Rectal smooth muscle tissue (tissue), 1 donor: Measurements from ENCODE around the gene ALOXE3.
A peak's percentile ranks its signal among the peaks of the same experiment; 100 is the strongest.

Experiments
- H3K27ac ChIP-seq: one replicate; pipeline ENCODE4 v1.7.0; 2013; ENCODE audit warnings: low read depth, low read length, inconsistent platforms
- H3K27me3 ChIP-seq: one replicate; pipeline ENCODE4 v1.7.0; 2013; ENCODE audit warnings: low read length; ENCODE audit not compliant: control insufficient read depth, insufficient read depth
- H3K36me3 ChIP-seq: one replicate; pipeline ENCODE4 v1.7.0; 2013; ENCODE audit warnings: low read length; ENCODE audit not compliant: control insufficient read depth, insufficient read depth
- H3K4me1 ChIP-seq: one replicate; pipeline ENCODE4 v1.7.0; 2013; ENCODE audit warnings: low read length; ENCODE audit not compliant: control insufficient read depth, insufficient read depth
- H3K4me3 ChIP-seq: one replicate; pipeline ENCODE4 v1.7.0; 2013; ENCODE audit warnings: low read length
- H3K9ac ChIP-seq: one replicate; pipeline ENCODE4 v1.7.0; 2013; ENCODE audit warnings: low read length

Gene ALOXE3

DNA sequence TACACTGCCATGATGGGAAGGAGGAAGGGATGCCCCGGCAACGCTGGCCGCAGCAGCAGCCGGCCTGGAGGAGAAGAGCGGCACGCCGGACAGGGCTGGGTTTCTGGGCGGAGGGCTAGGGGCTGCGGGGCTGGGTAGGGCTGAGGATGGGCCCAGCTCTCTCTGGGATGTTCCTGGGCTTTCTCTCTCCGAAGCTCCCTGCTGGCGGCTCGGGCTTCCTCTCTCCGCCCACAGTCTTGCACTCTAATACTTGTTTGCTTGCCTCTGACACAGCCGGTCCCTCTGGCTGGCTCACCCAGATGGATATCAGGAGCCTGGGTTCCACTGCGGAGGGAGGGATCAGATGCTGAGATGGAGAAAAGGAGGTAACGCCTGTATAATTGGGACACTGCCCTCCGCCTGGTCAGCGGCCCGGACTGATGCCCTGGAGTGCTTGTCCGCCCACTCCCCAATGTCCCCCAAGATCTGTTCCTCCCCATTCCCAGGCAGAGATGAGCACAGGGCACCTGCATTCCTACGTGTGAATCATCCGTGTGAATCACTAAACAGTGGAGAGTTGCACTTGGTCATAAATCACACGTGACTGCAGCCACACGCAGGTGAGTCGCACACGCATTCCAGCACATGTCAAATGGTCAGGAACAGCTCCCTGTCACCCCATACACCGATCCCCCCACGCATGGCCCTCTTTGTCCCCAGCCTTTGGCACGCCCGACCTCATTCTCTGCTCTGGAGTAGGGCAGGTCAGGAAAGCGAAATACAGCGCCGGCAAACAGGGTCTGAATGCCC is at the start of gene ALOXE3:
Gene ALOXE3, minus strand, starts transcription at position 535 of the 789 bp plus-strand sequence. Its CDS starts 524 bp downstream, at position 11.
- Histone ChIP-seq H3K4me3 (peak within 1 kb of the TSS; percentile 85), H3K9ac (peak within 1 kb of the TSS; percentile 13), H3K36me3 (no peaks in the 10 kb centered on the region), H3K27ac (peak within 1 kb of the TSS; percentile 62), H3K4me1 (peaks cover 19% of the 10 kb centered on the region), H3K27me3 (peaks cover 27% of the 10 kb centered on the region)

DNA sequence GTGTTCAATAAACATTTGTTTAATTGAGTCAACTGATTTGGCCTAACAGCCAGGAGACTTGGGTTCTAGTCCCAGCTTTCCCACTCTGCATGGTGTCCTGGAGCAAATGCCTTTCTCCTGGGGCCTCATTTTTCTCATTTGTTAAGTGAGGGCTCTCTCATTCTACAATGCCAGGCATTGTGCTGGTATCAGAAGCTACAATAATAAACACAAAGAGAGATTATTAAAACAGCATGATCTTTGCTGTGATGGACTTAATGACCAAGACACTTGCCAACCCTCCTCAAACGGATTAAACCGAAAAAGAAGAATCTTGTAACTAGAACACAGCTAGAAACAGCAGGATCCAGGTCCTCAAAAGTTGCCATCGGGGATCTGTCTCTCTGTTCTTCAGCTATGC is 49.2 kb upstream of the ALOXE3 start:
- no peak overlapping the region for H3K27ac ChIP-seq
- no peaks in the 10 kb centered on the region for H3K36me3 ChIP-seq
- no peak overlapping the region for H3K9ac ChIP-seq

DNA sequence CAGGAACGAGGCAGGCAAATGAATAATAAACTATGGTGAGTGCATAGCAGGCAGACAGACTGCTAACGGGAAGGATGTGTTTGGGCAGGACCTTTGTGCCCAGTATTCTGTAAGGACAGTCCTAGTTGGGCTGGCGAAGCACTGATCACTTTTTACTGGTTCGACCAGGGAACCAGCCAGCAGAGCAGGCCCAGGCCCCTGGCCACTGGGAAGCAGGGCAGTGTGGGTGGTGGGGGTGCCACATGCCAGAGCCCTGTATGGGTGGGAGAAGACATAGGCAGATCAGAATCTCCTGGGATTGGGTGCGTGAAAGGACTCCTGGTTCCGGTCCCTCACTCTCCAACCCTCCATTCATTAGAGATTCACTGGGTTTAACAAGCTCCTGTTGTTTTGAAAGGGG is 48.4 kb upstream of the ALOXE3 start:
- Histone ChIP-seq H3K9ac (no peak overlapping the region), H3K4me3 (no peak overlapping the region), H3K27me3 (no peaks in the 10 kb centered on the region), H3K27ac (no peak overlapping the region), H3K4me1 (peaks cover 14% of the 10 kb centered on the region), H3K36me3 (no peaks in the 10 kb centered on the region)

More for the DNA sequence above, 49.2 kb upstream of the ALOXE3 start:
- Histone ChIP-seq H3K4me1 (peaks cover 11% of the 10 kb centered on the region), H3K27me3 (no peaks in the 10 kb centered on the region), H3K4me3 (no peak overlapping the region)

DNA sequence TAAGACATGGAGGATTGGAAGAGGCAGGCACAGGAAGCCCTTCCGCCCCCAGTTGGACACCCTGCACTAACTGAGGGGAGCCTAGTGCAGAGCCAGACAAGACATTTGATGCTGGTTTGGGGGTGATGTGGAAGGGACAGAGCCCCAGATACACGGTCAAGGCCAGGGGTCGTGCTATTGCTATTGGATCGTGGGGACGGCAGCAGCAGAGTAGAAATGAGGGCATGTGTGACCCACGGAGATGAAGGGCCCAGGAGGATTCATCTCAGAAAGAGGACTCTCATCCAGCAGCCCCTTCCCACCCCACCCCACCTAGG is 46.5 kb upstream of the ALOXE3 start:
- Histone ChIP-seq H3K4me3 (no peak overlapping the region), H3K27me3 (no peaks in the 10 kb centered on the region), H3K9ac (no peak overlapping the region), H3K27ac (peak overlapping the region; percentile 99), H3K36me3 (peaks cover 7% of the 10 kb centered on the region), H3K4me1 (peaks cover 25% of the 10 kb centered on the region)

DNA sequence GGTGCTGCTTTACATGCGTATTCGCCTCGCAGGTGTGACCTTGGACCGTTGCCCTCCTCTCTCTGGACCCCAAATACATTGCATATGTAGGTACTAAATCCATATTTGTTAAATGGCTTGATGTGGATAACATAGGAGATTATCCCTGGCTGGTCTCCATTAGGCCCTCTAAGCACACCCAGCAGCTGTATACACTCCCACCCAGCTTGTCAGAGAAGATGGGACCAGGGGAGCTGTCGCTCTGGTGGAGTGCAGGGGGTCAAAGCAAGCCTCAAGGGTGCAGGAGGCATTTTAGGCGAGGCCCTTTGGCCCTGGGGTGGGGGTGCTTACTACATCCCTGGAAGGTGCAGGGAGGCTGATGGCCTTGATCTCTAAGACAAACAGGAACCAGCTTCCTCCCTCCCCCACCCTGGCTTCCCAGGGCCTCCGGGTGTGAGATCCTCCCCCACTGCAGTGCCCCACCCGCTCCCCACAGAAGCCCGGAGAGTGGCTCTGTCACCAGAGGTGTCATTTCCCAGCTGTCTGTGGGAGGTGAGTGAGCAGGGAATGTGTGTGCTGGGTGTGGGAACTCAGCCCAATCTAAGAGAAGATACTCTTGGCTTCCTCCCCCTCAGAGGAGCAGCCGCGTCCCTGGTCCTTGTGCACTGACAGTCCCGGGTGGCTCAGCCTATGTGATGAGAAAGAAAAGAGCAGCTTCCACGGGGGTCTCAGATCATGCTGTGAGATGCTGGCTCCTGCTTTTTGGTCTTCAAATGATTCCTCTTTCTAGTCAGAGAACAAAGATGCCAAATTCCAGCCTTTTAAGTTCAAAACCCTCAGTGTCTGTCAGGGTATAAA is 45.9 kb upstream of the ALOXE3 start:
- H3K4me1 ChIP-seq = peaks cover 25% of the 10 kb centered on the region
- H3K36me3 ChIP-seq = peaks cover 11% of the 10 kb centered on the region
- no peaks in the 10 kb centered on the region for H3K27me3 ChIP-seq
- peak overlapping the region; percentile 47 for H3K9ac ChIP-seq
- peak overlapping the region; percentile 99 for H3K27ac ChIP-seq
- H3K4me3 ChIP-seq = peak overlapping the region; percentile 67

DNA sequence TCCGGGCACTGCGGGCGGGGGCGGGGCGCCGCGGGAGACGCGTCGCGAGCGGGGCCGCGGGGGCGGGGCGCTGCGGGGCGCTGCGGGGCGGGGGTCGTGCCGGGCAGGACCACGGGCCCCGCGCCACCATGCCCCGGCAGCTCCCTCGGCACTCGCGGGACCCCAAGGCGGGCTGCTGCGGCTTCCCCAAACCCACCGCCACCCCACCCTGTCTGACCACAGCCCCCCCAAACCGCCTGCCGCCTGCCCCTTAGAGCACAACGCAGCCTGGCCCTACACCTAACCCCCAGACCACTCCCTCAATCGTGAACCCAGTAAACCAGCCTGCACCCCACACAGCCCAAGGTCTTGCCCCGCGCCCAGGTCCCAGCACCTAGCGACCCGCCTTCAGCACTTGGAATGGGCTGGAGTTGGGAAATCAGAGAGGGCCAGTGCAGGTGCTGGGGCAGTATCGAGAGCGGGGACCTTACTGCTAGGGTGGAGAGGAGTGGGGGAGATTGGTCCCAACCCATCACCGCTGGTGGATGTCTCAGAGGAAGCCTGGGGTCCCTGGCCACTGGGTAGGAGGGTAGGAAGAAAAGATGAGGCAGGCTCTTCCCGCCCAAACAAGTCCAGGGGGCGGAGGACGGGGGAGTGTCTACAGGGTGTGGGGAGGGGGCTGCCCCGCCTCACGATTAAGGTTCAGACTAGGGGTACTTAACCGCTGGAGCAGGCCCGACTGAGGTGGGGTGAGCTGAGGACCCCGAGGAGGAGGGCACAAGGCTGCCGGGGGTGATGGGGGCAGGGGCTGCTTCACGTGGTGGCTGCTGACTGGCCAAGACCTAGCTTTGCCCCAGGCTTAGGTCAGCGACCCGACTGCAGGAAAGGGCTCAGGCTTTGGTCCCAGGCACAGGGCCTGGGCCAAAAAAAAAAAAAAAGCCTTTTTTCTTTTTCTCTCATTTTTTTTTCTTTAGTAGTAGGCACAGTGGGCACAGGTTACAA is 45.0 kb upstream of the ALOXE3 start:
- H3K4me3 ChIP-seq = peak overlapping the region; percentile 79
- H3K4me1 ChIP-seq = peaks cover 28% of the 10 kb centered on the region
- H3K9ac ChIP-seq = peak overlapping the region; percentile 92
- peaks cover 11% of the 10 kb centered on the region for H3K36me3 ChIP-seq
- no peaks in the 10 kb centered on the region for H3K27me3 ChIP-seq
- peak overlapping the region; percentile 99 for H3K27ac ChIP-seq

DNA sequence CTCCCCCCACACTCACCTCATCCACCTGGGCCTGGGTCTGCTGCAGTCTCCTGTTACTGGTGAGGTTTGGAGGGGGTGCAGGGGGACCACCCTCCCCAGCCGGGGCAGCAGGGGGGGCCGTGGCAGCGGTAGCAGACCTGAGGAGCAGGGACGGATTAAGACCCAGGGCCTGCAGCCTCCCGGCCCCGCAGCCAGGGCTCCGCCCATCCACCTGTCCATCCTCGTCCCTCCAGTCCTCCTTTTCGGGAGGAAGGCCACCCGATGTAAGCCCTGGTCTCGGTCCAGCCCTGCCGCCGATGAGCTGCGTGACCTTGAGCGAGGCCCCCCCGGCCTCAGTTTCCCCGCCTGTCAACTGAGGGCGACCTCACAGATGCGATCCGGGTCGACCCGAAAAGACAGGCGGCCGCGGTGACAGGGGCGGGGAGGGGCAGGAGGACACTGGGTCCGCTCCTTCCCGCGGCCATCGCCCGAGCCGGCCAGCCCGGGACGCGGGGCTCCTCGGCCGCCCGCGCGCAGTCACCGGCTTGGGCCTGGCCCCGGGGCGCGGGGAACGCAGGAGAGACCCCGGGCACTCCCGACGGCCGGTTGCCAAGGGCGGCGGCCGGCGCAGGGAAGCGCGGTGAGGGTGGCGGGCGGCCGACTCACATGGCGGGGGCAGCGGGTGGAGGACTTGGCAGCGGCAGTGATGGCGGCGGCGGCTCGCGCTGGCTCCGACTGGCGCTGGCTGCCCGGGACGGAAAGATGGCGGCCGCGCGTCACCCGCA is 44.1 kb upstream of the ALOXE3 start, which contains the start of gene VAMP2:
Gene VAMP2, minus strand, starts transcription at position 716 of the 764 bp plus-strand sequence. Its CDS starts 69 bp downstream, at position 647.
- Histone ChIP-seq H3K27ac (peak within 1 kb of the TSS; percentile 99), H3K4me1 (peaks cover 28% of the 10 kb centered on the region)

DNA sequence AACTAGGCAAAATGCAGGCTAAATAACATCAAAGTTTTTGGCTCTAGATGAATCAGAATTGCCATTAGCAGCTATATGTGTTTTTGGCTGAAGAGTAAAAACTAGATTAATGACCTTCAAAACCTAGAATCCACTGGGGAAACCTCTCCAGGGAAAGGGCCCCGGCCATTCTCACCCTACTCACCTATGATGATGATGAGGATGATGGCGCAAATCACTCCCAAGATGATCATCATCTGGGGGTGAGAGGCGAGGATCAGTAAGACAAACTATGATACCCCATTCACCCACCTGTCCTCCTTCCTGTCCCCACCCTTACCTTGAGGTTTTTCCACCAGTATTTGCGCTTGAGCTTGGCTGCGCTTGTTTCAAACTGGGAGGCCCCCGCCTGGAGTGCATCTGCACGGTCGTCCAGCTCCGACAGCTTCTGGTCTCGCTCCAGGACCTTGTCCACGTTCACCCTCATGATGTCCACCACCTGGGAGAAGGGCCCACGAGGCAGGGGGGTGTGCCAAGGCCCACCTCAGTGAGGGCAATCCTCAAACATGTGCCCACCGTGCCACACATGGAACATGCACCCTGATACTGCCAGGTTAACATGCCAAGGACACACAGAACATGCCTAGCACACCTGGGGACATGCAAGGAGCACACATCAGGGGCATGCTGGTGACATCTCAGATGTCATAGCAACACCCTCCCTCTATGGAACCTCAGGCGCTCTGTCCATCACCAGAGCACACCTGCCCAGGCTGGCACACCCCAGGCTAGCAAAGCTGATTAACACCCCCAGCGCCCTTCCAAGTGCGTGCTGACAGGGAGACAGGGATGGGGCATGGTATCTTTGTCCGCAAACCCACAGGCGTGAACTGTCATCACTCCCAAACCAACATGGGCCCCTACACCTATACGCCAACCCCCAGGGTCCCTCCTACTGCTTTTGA is 43.2 kb upstream of the ALOXE3 start:
- H3K4me3 ChIP-seq = peak overlapping the region; percentile 79
- H3K27ac ChIP-seq = peak overlapping the region; percentile 99
- H3K36me3 ChIP-seq = peaks cover 11% of the 10 kb centered on the region
- H3K9ac ChIP-seq = peak overlapping the region; percentile 92
- H3K4me1 ChIP-seq = peaks cover 34% of the 10 kb centered on the region
- H3K27me3 ChIP-seq = no peaks in the 10 kb centered on the region

More for the DNA sequence above, 44.1 kb upstream of the ALOXE3 start, which contains the start of gene VAMP2:
- H3K27me3 ChIP-seq = no peaks in the 10 kb centered on the region
- H3K9ac ChIP-seq = peak within 1 kb of the TSS; percentile 92
- H3K36me3 ChIP-seq = peaks cover 11% of the 10 kb centered on the region
- peak within 1 kb of the TSS; percentile 79 for H3K4me3 ChIP-seq

DNA sequence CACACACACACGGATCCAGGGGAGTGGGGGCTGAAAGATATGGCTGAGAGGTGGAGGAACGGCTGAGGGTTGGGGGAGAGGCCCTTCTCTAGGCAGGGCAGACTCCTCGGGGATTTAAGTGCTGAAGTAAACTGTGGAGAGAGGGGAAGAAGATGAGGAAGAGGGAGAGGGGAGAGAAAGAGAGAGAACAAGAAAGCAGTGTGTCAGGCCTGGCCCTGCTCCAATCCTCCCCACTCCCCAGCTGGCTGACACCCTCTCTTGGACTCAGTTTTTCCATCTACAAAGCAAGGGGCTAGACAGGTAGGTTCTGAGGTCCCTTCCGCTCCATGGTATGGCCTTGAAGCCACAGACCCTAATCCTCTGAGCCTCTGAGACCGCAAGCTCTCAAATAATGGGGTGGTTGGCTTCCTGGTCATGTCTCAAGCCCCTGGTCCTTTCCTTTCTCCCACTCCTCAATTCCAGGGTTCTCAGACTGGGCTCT is 42.5 kb upstream of the ALOXE3 start:
- H3K27ac ChIP-seq = peak overlapping the region; percentile 99
- no peaks in the 10 kb centered on the region for H3K27me3 ChIP-seq
- H3K4me1 ChIP-seq = peaks cover 34% of the 10 kb centered on the region
- no peak overlapping the region for H3K4me3 ChIP-seq
- H3K9ac ChIP-seq = no peak overlapping the region
- peaks cover 14% of the 10 kb centered on the region for H3K36me3 ChIP-seq

DNA sequence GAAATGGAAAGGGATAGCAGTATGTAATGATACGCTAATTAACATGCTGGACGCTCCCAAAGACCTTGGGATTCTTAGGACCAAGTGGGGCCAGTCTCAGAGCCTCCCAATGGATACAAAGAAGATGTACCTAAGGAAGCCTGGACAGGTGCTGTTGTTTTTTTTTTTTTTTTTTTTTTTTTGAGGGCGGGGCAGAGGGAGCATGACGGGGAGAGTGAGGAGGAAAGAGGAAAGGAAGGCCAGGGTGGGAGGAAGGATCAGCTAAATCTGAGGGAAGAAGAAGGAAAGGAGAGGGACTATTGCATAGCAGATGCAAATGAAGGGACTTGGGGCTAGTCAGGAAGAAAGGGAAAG is 41.9 kb upstream of the ALOXE3 start:
- Histone ChIP-seq H3K27me3 (no peaks in the 10 kb centered on the region), H3K4me3 (no peak overlapping the region), H3K4me1 (peaks cover 34% of the 10 kb centered on the region), H3K27ac (no peak overlapping the region), H3K36me3 (peaks cover 14% of the 10 kb centered on the region), H3K9ac (no peak overlapping the region)
